NCI-H82 (cell line): Measurements from ENCODE around the gene OSBPL10.

Experiments
- DNase-seq: peaks from one replicate; lab custom pipeline; 2025; lab: John Stamatoyannopoulos, UW

The OSBPL10 gene

GRCh38 chr3:31921837-31922236, 59.2 kb downstream of the OSBPL10 start:
- DNase-seq: no peak

- no peak for DNase-seq
Measured at GRCh38 chr3:31920310-31920709, 60.8 kb downstream of the OSBPL10 start.

DNA sequence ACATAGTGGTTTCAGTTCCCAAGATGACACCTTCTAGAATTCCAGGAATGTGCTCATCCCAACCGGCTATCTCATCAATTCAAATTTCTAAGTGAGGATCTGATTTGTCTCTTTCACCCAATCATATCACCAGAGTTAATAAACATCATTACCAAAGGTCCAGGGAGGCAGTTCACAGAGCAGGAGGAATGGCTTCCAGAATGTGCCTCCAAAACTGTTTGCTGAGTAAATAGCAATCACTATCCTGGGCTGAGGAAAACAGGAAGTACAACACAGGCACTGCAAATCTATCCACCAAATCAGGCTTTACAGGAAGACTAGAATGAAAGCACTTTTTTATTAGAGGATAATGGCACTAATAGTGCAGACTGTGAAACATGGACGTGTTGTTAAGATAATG, 61.5 kb downstream of the OSBPL10 start:
- no peak for DNase-seq

- DNase-seq: no peak
Measured at GRCh38 chr3:31918179-31919150, 62.6 kb downstream of the OSBPL10 start.

DNA sequence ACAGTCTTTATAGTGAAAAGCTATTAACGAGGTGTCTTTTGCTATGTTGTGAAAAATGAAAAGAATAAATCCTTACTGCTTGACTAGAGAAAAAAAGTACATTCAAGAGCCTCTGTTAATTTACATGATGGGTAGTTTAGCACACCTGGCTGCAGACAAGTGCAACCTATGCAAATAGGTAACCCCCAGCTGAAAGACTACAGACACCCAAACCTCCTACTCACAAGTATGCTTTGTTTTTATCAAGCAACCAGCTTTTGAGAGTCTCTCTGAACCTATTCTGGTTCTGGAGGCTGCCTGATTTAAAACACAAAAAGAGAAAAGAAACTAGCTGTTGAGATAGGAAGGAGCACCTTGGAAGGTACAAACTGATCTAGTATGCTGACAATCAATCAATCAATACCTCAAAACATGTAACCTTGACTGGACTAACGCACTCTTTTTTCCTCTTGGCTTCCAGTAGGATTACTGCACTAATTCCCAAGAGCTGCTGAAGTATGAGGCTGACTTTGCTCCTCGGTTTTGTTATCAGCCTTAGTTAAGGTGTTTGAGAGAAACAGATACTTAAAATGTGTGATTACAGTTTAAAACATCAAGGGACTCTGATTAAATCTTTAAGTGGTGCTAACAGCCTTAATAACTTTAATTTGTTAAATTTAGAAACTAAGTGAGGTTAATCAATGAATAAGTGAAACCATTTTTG, 63.6 kb downstream of the OSBPL10 start:
- no peak for DNase-seq

DNA sequence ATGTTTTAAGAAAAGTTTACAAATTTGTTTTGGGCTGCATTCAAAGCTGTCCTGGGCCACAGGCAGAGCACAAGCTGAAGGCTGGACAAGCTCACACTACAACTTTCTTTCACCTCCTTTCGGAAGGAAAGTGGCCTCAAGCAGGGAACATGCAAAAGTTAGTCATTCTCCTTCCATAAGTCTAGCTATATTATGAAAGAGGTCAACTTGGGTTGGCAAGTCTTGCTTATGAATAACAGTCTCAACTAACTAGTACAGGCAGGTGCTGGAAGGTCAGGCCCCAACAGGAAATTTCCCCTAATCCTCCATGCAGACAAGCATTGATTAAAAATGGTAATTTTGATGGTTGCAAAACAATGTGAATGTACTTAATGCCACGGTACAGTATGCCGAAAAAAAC, 69.4 kb downstream of the OSBPL10 start:
- no peak for DNase-seq

DNA sequence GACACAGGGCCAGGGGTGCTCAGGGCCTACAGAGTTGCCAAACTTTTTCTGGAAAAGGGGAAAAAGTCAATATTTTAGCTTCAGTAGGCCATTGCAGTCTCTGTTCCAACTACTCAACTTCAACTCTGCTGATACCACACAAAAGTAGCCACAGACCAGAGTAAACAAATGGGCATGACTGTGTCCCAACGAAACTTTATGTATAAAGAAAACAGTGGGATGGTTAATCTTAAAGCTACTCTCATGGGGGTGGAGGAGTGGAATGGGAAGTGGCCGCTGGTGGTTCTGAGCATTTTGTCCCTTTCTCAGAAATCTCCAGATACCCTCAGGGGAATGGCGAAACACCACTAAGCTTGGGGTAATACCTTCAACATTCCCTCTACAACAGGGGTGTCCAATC, 69.9 kb downstream of the OSBPL10 start:
- no peak for DNase-seq

DNA sequence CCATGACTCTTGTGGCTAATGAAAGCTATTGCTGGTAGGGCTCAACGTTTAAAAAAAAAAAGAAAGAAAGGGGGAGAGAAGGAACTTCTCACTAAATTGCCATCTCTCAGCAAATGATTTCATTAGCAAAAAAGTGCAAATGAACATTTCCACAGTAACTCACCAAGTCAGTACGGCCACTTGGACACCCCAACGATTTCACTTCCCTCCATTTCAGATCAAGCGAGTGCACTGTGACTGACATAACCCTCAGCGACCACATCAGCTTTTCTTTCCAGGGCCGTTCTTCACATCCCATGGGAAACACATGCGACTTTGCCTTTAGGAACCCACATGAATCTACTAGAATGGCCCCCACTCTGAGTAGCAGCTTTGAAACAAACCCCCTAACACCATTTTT, 71.6 kb downstream of the OSBPL10 start:
- DNase-seq: no peak

GRCh38 chr3:31908391-31909097, 72.5 kb downstream of the OSBPL10 start:
- DNase-seq: no peak

DNA sequence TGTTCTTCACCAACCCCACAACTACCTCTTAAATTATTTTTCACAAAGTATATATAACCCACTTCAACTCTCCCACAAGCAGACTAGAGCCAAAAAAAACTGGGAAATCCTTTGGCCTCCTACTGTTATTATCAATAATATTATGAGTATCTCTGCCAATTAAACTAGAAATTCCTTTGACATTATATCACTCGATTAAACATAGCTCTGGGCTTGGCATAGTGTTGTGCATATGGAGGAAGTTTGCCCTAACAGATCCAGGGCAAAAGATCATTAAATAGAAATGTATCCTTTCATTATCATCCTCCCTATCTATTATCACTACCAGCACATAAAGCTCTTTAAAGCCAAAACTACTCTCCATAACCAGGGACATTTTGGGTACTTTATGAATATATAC, 74.9 kb downstream of the OSBPL10 start:
- DNase-seq: no peak

- no peak for DNase-seq
Measured at GRCh38 chr3:31903686-31904431, 77.2 kb downstream of the OSBPL10 start.

GRCh38 chr3:31900583-31900982, 80.5 kb downstream of the OSBPL10 start:
- DNase-seq: no peak

DNA sequence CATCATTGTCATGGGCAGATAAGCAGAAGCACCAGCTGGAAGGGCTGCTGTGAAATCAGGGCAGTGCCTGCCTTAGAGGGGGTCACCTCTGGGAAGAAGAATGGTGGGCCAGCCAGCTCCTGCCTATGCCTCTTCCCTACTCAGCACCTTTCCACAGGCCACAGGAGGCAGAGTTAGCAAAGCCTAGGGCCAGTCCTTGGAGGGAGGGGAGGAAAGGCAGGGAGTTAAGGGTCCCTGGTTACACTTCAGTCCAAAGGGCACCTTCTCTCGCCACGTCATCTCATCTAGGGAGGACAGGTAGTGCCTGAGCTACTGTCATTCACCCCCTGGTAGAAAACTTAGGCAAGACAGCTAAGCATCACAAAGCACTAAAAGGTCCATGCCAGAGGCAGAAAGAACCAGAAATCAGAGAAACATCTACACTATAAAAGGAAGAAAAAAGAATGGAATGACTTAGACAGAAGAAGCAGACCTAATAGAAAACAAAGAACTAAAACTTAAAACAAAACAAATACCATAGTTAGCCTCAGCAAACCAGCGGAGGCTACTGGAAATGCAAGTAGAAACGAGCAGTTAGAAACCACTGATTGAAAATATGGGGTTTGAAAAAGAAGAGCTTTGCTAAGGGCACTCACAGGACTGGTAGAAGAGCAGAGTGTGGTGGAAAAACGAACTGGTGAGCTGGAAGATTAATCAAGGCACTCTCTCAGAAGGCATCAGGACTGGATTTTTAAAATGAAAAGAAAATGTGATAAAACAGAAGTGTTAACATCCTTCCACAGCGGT, 84.2 kb downstream of the OSBPL10 start:
- no peak for DNase-seq

DNA sequence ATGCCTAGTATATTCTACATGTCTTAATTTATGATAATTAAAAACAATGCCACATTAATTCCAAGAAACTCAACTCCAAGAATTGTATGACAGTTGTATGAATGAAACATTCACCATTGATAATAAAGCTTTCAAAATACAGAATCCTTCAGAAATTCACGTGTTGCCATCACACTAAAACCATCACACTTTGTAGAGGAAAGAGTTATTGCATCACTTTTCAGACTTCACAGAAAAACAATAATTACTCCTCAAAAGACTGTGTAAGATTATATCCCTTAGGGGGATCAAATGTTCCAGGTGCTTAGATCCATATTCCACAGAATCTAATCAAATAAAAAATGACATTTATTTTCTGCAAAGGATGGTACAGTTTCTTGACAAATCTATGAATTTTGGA, 85.0 kb downstream of the OSBPL10 start:
- DNase-seq: no peak

DNA sequence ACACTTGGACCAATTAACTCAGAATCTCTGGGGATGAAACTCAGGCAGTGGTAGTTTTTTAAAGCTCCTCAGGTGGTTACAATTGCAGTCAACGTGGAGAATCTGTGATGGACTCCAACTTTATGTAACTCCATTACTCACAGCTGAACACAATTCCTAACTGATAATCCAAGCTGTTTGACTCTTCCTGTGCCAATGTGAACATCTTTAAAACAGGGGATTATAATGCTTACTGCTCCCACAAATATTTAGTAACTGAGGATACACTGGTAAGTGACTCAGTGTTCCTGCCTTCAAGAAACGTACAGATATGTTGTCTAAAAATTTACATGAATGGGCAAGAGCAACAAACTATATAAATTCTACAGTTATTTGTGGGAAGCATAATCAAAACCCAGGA, 85.6 kb downstream of the OSBPL10 start:
- DNase-seq: no peak

DNA sequence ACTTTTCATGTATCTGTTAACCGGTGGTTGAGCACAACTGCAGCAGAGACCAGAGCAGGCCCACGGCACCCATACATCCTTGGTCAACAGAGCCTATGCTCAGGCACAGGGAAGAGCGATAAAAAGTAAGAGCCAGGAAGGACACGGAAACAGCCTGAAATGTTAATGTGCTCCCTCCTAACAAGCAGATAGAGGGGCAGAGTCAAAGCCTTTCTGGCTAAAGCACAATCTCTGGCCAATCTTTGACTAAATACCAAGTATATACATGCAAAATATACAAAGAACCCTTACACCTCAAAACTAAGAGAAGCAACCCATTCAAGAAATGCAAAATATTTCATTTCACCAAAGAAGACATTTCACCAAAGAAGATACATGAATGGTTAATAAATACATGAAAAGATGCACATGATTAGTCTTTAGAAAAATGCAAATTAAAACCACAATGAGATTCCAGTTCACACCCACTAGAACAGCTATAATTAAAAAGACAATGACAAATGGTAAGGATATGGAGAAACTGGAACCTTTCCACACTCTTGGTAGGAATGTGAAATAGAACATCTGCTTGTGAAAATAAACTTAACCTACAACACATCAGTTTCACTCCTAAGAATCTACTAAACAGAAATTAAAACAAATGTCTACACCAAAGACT, 88.0 kb downstream of the OSBPL10 start:
- DNase-seq: no peak

GRCh38 chr3:31892500-31892899, 88.6 kb downstream of the OSBPL10 start:
- DNase-seq: no peak

- DNase-seq: no peak
Measured at GRCh38 chr3:31891876-31892455, 89.1 kb downstream of the OSBPL10 start.

- DNase-seq: no peak
Measured at GRCh38 chr3:31890742-31891469, 90.2 kb downstream of the OSBPL10 start.

- no peak for DNase-seq
Measured at GRCh38 chr3:31890007-31890406, 91.1 kb downstream of the OSBPL10 start.
